Caco-2 (cell line): Measurements from ENCODE around the gene PIGL. TPM values are rescaled to one million over a fixed set of nuclear protein-coding genes. Genes with fewer than 3 reads are reported as not detected.

Experiments
- BruUV-seq: library from RNA; stranded (reverse); fragments of 400-500 nt; replicated peaks from 2 replicates; lab custom pipeline; 2021; lab: Mats Ljungman, UMichigan
- CTCF ChIA-PET: fragments of 300-600 bp; sonication (Branson Sonifier 250); formaldehyde crosslinking; loops from one replicate; lab custom pipeline; 2022; ENCODE audit warnings: antibody characterized with exemption; lab: Charles Lee
- POLR2A ChIA-PET: fragments of 300-600 bp; sonication (Branson Sonifier 250); formaldehyde crosslinking; loops from one replicate; lab custom pipeline; 2022; ENCODE audit warnings: antibody characterized with exemption; lab: Charles Lee
- DNase-seq, 2 experiments: peaks; one replicate each; pipeline versions ENCODE4 v3.0.0 to v3.0.0-alpha.2; 2020 to 2022
- H3K27me3 ChIP-seq: replicated peaks from 2 replicates; pipeline ENCODE4 v1.6.0; 2011; ENCODE audit warnings: low read length; ENCODE audit not compliant: control insufficient read depth, insufficient read depth
- H3K36me3 ChIP-seq: 2 replicates; pipeline ENCODE4 v1.5.1; 2011; ENCODE audit warnings: low read length; ENCODE audit not compliant: control insufficient read depth, insufficient read depth
- H3K4me1 ChIP-seq: fragments of 250-450 bp; sonication (Bioruptor Pico); 2 replicates; pipeline ENCODE4 v1.5.1; 2020; ENCODE audit warnings: mild to moderate bottlenecking
- H3K4me3 ChIP-seq: 2 replicates; pipeline ENCODE4 v1.5.1; 2011; ENCODE audit warnings: low read depth, mild to moderate bottlenecking, control low read depth, low read length
- H3K9me3 ChIP-seq: fragments of 250-450 bp; sonication (Bioruptor Pico); 2 replicates; pipeline ENCODE4 v1.5.1; 2020; ENCODE audit warnings: mild to moderate bottlenecking, moderate library complexity
- H3K27ac Mint-ChIP-seq: one replicate; pipeline ENCODE4 v1.8.0; 2022; ENCODE audit warnings: mixed read lengths; ENCODE audit not compliant: unreplicated experiment
- H3K27me3 Mint-ChIP-seq: one replicate; pipeline ENCODE4 v1.8.0; 2022; ENCODE audit warnings: mixed read lengths; ENCODE audit not compliant: insufficient read depth, unreplicated experiment
- H3K36me3 Mint-ChIP-seq: one replicate; pipeline ENCODE4 v1.8.0; 2022; ENCODE audit warnings: mild to moderate bottlenecking, mixed read lengths; ENCODE audit not compliant: insufficient read depth, unreplicated experiment
- H3K4me1 Mint-ChIP-seq: one replicate; pipeline ENCODE4 v1.8.0; 2022; ENCODE audit warnings: low read depth, mixed read lengths; ENCODE audit not compliant: unreplicated experiment
- H3K4me3 Mint-ChIP-seq: one replicate; pipeline ENCODE4 v1.8.0; 2022; ENCODE audit warnings: mild to moderate bottlenecking, moderate library complexity, mixed read lengths; ENCODE audit not compliant: unreplicated experiment
- H3K9me3 Mint-ChIP-seq: one replicate; pipeline ENCODE4 v1.8.0; 2022; ENCODE audit warnings: mixed read lengths; ENCODE audit not compliant: unreplicated experiment
- CTCF ChIP-seq, 2 experiments: fragments of 200-600 bp in 1 of 2; IDR thresholded peaks; 1 replicate in 1 of 2; 2 replicates in 1 of 2; pipeline versions ENCODE4 v1.5.1 to v1.8.0; 2011 to 2022; ENCODE audit warnings: antibody characterized with exemption in 1 of 2, control low read depth in 1 of 2, inconsistent platforms in 1 of 2, low read depth in 1 of 2, low read length in 1 of 2, mild to moderate bottlenecking in 1 of 2, moderate library complexity in 1 of 2; ENCODE audit not compliant: insufficient read depth in 1 of 2, severe bottlenecking in 1 of 2, unreplicated experiment in 1 of 2
- intact Hi-C: fragments of 100-400 bp; cut with micrococcal nuclease; formaldehyde crosslinking; loops from one replicate; pipeline ENCODE4 v1.10.0; 2022; ENCODE audit not compliant: unreplicated experiment
- total RNA-seq: library from RNA; stranded (reverse); gene quantifications from 2 replicates; pipeline ENCODE4 v1.2.3, GENCODE V29; 2022

Gene PIGL
- total RNA-seq, 1 experiment from 2014 or later: 21.1 TPM

GRCh38 chr17:16181581-16181980, 35.4 kb upstream of the PIGL start:
- ChIA-PET CTCF (no interaction called here), POLR2A (no interaction called here)
- intact Hi-C loops: no loop called here
- Histone ChIP-seq H3K36me3 (no peaks in the 10 kb centered on the region), H3K4me3 (no peak overlapping the region), H3K4me1 (no peaks in the 10 kb centered on the region), H3K27me3 (no peaks in the 10 kb centered on the region), H3K9me3 (no peaks in the 10 kb centered on the region)
- no peak overlapping the region for H3K27ac Mint-ChIP-seq
- TF ChIP-seq CTCF (IDR thresholded peaks at IDR 0.05; ENCODE audit: insufficient read depth in 1 of 2, low read depth in 1 of 2, low read length in 1 of 2, severe bottlenecking in 1 of 2, unreplicated experiment in 1 of 2): no peak
- H3K9me3 Mint-ChIP-seq: no peaks in the 10 kb centered on the region
- no peak overlapping the region for H3K4me3 Mint-ChIP-seq
- H3K27me3 Mint-ChIP-seq: no peaks in the 10 kb centered on the region
- BruUV-seq: no TSS peak
- no peak for DNase-seq
- H3K36me3 Mint-ChIP-seq: peaks cover 18% of the 10 kb centered on the region
- no peaks in the 10 kb centered on the region for H3K4me1 Mint-ChIP-seq

GRCh38 chr17:16187642-16188041, 29.4 kb upstream of the PIGL start:
- H3K4me3 ChIP-seq: no peak overlapping the region
- no peaks in the 10 kb centered on the region for H3K4me1 Mint-ChIP-seq
- TF ChIP-seq CTCF (IDR thresholded peaks at IDR 0.05; ENCODE audit: insufficient read depth in 1 of 2, low read depth in 1 of 2, low read length in 1 of 2, severe bottlenecking in 1 of 2, unreplicated experiment in 1 of 2): no peak
- no peak for DNase-seq
- H3K27ac Mint-ChIP-seq: no peak overlapping the region
- intact Hi-C loops: no loop called here
- no peaks in the 10 kb centered on the region for H3K27me3 ChIP-seq
- POLR2A ChIA-PET: no interaction called here
- peaks cover 20% of the 10 kb centered on the region for H3K36me3 Mint-ChIP-seq
- H3K9me3 Mint-ChIP-seq: no peaks in the 10 kb centered on the region
- H3K4me1 ChIP-seq: no peaks in the 10 kb centered on the region
- no TSS peak for BruUV-seq
- CTCF ChIA-PET: no interaction called here
- H3K9me3 ChIP-seq: no peaks in the 10 kb centered on the region
- H3K36me3 ChIP-seq: no peaks in the 10 kb centered on the region
- H3K4me3 Mint-ChIP-seq: no peak overlapping the region
- no peaks in the 10 kb centered on the region for H3K27me3 Mint-ChIP-seq

- Mint-ChIP-seq H3K9me3 (no peaks in the 10 kb centered on the region), H3K36me3 (peaks cover 25% of the 10 kb centered on the region), H3K27me3 (no peaks in the 10 kb centered on the region), H3K27ac (no peak overlapping the region), H3K4me1 (no peaks in the 10 kb centered on the region), H3K4me3 (no peak overlapping the region)
- Histone ChIP-seq H3K27me3 (no peaks in the 10 kb centered on the region), H3K36me3 (no peaks in the 10 kb centered on the region), H3K9me3 (no peaks in the 10 kb centered on the region), H3K4me3 (no peak overlapping the region), H3K4me1 (no peaks in the 10 kb centered on the region)
- no peak for TF ChIP-seq CTCF (IDR thresholded peaks at IDR 0.05; ENCODE audit: insufficient read depth in 1 of 2, low read depth in 1 of 2, low read length in 1 of 2, severe bottlenecking in 1 of 2, unreplicated experiment in 1 of 2)
- no peak for DNase-seq
- no TSS peak for BruUV-seq
- intact Hi-C loops: no loop called here
- ChIA-PET CTCF (no interaction called here), POLR2A (no interaction called here)
Observed at GRCh38 chr17:16189791-16190348, 27.1 kb upstream of the PIGL start.
